Measurements from ENCODE around the gene BEND6. TPM values are rescaled to one million over a fixed set of nuclear protein-coding genes. Genes with fewer than 3 reads are reported as not detected.

Gene BEND6
- total RNA-seq, 1 experiment from 2014 or later = 2.2 TPM

Small RNA genes lying within 50 kb of the gene (small RNA-seq; reads per million reads assigned to genes)
- gene FTH1P15 = not detected
- gene RNU6-626P = not detected

Other genes with a start within 250 kb of the BEND6 start
- gene KIAA1586, start 91.6 kb downstream of the BEND6 start, total RNA-seq (2014; rRNA removed; shearing (Covaris generic)) = 7.9 and 8.6 TPM in 2 replicates
- 28.1 and 28.6 TPM in 2 replicates for gene ZNF451, start 135.1 kb downstream of the BEND6 start, total RNA-seq (2014; rRNA removed; shearing (Covaris generic))
- 13.2 and 14.1 TPM in 2 replicates for gene BAG2, start 217.2 kb downstream of the BEND6 start, total RNA-seq (2014; rRNA removed; shearing (Covaris generic))

Measured in HT1080 (cell line).